HK-2 (cell line): ENCODE data around the gene PALLD.
"Not testable (repeated sequence)": the region's sequence is repeated elsewhere in the genome, so short reads cannot be mapped to it uniquely, and the experiment has no call there.

ENCODE experiments used
- DNase-seq: peaks from one replicate; pipeline ENCODE4 v3.0.0-alpha.2; 2018; ENCODE audit not compliant: unreplicated experiment

PALLD gene

DNA sequence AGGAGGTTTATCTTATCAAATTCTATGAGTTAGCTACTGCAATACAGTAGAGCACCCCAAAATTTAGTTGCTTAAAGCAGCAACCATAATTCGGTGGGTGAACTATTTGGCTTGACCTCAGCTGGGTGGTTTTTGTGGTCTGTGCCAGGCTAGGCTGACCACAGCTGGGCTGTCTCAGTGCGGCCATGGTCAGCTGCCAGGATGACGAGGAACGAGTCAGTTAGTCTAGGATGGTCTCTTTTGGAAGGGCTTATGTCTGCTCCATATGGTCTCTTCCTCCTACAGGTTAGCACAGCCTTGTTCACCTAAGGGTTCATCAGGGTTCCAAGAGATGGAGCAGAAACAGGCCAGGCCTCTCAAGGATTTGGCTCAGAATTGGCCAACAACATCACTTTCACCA, 210.4 kb downstream of the PALLD start:
- peak; percentile 38 for DNase-seq

DNA sequence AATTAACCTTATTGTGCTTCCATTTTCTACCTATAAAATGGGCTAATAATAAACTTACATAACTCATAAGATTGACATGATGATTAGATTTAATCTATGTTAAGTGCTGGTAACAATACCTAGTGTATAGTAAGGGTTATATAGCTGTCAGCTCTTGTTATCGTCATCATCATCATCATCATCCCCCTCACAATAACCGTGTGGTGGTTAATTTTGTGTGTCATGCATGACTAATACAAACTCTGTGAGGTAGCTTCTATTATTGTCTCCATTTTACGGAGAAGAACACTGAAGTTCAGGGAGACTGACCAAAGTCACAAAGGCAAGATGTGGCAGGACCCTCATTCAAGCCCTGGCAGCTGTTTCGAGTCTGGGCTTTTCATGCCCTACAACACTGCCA, 211.3 kb downstream of the PALLD start:
- DNase-seq: no peak

DNA sequence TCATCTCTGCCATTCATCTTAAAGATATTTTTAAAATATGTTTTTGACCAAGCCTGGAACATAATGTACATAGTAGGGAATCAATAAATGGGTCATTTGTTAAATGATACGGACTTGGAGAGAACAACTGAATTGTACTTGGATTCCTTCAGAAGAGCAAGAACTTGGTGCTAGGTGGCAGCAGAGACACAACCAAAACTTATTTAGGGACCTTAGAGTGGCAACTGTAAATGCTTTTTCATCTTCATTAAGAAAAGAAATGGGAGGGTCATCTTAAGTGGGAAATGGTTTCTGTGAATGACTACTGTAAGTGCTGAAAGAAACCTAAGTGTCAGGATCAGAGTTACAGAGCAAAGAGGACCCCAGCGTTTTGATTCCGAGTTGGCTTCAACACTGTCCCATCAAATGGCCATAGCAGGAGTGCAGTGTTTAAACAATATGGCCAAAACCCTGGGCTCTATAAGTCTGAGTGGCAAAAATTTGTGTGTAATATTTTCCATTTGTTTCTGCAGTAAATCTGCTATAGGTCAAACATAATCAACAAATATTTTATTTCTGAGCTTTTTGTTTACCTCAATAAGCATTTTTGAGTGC, 213.6 kb downstream of the PALLD start:
- DNase-seq: no peak

- no peak for DNase-seq
These were observed 214.6 kb downstream of the PALLD start for GRCh38 chr4:168711197-168712140.

- no peak for DNase-seq
These were observed 215.6 kb downstream of the PALLD start for GRCh38 chr4:168712316-168712890.

DNA sequence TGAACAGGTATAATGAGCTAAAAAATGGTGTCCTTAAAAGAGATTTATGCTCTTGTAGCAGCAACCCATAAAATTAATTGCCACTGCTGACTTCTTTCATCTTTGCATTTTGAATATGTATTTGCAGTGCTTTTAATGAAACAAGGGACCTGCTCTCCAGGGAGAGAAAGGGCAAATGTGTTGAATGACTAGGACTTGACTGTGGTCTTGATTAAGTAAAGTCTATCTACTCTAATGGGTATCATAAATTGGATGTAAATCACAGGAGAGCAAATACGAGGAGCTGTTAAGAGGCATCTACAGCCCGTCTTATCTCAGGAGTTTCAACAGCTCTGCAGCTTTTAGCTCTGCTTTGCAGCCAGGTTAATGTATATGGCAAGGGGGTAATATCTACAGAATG, 216.4 kb downstream of the PALLD start:
- DNase-seq: no peak

- DNase-seq: no peak
These were observed 219.0 kb downstream of the PALLD start for GRCh38 chr4:168715896-168716295.

DNA sequence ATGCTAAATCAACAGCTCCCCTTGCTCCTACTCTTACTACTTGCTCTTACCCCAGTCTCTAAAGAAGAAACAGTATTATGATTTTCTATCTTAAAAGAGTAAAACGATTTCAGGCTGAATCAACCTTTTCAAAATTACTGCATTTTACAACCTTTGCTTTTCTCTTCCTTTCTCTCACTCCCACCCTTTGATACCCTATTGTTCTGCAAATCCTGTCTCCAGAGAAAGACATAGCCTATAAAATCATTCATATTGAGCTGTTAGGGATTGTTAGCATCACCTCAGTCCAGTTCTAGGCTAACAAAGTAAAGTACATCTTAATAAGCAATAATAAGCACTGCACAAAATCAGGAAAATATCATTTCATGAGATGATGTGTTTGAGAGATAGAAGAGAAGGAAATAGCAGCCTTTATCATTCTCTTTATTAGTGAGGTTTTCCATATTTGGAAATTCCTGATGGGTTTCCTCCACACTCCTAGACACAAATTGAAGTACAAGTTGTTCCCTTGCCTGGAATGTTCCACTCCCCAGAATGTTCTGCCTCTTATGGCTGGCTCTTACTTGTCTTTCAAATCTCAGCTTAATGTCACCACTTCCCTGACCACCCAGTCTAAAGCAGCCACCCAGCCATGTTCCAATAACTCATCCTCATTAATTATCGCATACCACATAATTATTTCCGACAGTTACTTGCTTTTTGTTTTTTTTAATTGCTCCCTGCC, 219.7 kb downstream of the PALLD start:
- no peak for DNase-seq

DNA sequence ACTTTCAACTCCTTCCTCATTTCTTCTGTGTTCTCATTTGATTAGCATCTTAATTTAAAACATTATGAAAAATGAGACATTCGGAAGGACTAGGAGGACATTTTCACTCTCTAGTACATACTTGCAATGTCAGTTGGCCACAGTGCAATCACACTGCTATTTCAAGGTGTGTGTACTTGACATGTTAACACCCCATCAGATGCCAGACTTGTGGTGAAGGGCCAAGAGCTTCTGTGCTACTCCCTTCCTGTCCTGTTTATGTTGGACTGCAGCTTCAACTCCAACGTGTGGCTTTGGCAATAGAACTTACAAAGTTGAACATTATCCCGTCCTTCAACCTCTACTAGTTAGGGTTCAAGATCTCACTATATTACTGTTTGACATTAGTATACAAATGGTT, 221.0 kb downstream of the PALLD start:
- no peak for DNase-seq

DNA sequence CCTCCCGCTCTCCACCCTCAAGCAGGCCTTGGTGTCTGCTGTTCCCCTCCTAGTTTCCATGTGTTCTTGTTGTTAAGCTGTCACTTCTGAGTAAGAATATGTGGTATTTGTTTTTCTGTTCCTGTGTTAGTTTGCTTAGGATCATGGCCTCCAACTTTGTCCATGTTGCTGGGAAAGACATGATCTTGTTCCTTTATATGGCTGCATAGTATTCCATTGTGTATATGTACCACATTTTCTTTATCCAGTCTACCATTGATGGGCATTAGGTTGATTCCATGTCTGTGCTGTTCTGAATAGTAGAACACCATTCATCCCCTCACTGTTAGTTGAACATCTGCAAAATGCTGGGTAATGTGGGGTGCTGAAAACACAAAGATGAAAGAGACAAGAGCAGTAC, 222.9 kb downstream of the PALLD start:
- DNase-seq: no peak

DNA sequence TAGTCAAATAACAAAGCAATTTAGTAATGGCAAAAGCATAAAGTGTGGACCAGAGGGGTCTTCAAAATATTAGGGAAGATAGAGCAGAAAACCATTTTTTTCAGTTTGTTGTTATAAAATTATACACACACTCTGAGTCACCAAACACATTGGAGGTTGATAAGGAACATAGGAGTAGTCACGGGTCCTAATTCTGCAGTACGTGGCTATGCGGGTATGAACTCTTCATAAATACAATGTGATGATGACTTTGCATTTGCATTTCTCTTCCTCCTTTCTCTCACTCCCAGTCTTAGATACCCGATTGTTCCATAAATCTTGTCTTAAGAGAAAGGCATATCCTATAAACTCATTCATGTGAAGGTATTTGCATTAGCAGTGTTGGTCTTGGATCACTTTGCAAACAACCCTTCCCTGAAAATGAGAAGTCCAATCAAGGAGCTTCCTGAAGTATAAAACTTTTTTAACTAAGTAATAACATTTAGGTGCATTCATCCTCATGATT, 223.6 kb downstream of the PALLD start:
- no peak for DNase-seq

GRCh38 chr4:168722391-168722790, 225.5 kb downstream of the PALLD start:
- DNase-seq: no peak

DNA sequence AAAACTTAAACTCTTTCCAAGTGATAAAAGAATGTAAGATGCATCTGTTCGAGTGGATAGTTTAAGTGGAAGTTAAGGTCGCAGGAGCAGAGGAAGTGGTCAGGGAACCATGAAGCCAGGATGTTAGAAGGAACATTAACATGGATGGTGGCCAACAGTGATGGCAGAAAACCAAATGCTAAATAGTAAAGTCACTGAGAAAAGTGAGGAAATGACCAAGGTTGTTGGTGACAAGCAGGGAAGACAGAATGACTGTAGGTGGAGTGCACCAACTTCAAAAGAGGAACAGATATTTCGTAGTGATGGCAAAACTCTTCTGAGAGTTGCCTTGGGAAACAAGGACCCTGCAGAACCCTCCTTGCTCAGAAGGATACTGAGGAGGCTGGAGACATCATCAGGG, 226.2 kb downstream of the PALLD start:
- no peak for DNase-seq

DNA sequence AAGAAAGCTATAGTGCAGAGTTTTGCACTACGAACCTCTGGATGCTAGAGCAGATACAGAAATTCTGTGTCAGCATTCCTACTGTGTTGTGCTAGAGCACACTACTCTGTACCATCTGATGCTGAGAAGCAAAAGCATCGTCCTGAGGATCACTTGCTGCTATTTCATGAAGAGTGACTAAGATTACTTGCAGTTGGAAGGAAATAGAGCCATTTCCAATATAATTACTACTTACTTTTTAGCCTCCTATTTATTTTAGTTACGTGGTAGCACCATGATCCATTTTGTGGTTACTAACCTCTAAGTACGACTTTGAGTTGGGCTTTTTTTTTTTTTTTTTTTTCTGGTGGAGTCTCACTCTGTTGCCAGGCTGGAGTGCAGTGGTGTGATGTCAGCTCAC, 226.7 kb downstream of the PALLD start:
- no peak for DNase-seq

GRCh38 chr4:168724243-168724642, 227.4 kb downstream of the PALLD start:
- no peak for DNase-seq

GRCh38 chr4:168724686-168725411, 228.0 kb downstream of the PALLD start:
- DNase-seq: no peak

DNA sequence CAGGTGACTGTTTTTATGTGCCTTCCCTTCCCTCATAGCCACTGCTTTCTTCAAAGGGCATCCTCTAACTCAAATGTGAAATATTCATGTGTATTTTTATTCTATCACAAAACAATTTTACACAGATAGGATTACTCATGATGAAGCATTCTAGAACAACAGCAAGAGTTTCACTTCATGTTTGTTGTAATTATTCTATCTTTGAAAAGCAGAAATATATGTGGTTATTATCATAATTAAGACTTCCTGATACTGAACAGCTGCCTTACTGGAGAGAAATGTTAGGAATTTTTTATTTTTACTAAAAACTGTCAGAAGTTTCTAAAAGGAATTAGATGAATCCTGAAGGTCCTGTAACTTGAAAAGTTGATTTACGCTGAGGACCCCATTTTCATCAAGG, 229.1 kb downstream of the PALLD start:
- DNase-seq: no peak

GRCh38 chr4:168727181-168727580, 230.3 kb downstream of the PALLD start:
- DNase-seq: not testable (repeated sequence)

DNA sequence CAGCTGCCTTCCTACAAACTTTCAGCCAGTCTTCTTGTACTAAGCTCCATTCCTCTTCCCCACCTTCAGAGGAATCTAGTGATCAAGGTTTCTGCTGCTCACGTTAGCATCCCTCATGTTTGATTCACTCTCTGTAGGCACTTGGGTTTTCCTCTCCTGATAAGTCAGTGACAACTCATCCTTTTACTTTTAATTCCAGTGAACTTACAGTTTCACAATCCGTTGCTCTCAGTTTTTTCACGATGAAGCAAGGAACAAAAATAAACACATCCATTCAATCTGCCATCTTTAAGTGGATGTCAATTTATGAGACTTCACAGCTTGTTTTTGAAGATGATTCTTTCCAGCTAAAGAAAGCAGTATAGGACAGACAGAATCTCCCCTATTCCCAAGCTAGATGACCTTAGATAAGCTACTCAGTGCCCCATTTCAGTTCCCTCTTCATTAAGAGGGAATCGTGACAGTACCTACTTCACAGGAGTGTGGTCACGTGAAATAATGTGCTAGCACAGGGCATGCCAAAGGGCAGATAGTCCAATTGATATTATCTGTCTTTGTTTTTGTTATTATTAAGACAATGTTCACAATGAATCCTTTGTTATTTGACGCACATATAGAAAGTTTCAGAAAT, 234.3 kb downstream of the PALLD start:
- no peak for DNase-seq

GRCh38 chr4:168731706-168732414, 235.0 kb downstream of the PALLD start:
- no peak for DNase-seq
